ENCODE measurements around the gene DEXI. TPM values are rescaled to one million over a fixed set of nuclear protein-coding genes. Genes with fewer than 3 reads are reported as not detected.

The DEXI gene
- total RNA-seq, 1 experiment from 2014 or later = 28.3 TPM

DNA sequence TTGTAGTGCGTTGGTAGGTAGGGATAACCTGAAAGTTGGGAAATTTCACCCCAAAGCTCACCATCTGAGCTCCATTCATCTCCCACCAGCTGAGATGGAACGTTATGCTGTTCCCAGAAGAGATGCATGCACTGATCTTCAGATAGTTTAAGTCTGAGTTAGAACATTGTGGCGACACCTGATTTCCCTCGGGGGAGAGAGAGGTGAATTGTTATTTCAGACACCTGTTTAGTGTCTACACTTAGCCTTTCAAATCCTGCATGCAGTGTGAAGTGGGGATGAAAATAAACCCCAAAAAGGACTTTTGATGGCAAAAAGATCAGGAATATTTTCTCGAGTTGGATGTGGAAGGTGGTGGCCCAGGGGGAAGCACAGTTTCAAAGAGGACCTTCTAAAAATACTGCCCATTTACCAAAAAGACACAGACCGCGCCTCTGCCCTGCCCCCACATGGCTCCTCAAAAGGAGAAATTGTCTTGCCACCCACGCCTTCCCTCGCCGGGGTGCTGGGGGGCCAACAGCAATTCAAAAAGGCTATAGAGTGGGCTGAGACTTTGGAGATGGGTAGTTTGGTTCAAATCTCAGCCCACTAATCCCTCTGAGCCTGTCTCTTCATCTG lies 53.8 kb downstream of the DEXI start:
- Histone ChIP-seq H3K56ac (ENCODE audit: insufficient read length, low read depth, low read length) (no peak overlapping the region), H4K91ac (ENCODE audit: insufficient read length, low read depth, low read length) (no peak overlapping the region), H3K4ac (ENCODE audit: low read depth, low read length) (no peak overlapping the region), H3K27me3 (ENCODE audit: insufficient read depth, low read length) (no peaks in the 10 kb centered on the region), H3K27ac (ENCODE audit: insufficient read length, low read depth, low read length) (no peak overlapping the region), H2BK20ac (ENCODE audit: low read depth, low read length, poor library complexity, severe bottlenecking) (no peak overlapping the region), H2BK120ac (ENCODE audit: low read depth, low read length, poor library complexity, severe bottlenecking) (no peak overlapping the region), H2BK5ac (ENCODE audit: insufficient read length, low read length) (no peak overlapping the region), H3K79me2 (ENCODE audit: insufficient read depth, low read length) (no peaks in the 10 kb centered on the region), H2AK5ac (ENCODE audit: insufficient read length, low read length) (no peak overlapping the region), H3K4me1 (ENCODE audit: insufficient read depth, low read length) (no peaks in the 10 kb centered on the region), H4K8ac (replicated peaks; ENCODE audit: insufficient read length, low read depth, low read length) (no peak overlapping the region), H3K23ac (ENCODE audit: insufficient read length, low read depth, low read length) (no peak overlapping the region), H2BK12ac (ENCODE audit: insufficient read length, low read depth, low read length) (no peak overlapping the region), H3K9ac (ENCODE audit: extremely low read depth, insufficient read length, low read length) (no peak overlapping the region), H3K14ac (ENCODE audit: insufficient read depth, low read length) (no peak overlapping the region), H2AFZ (ENCODE audit: low read length) (no peak overlapping the region), H3K9me3 (ENCODE audit: control insufficient read depth, low read depth, low read length) (no peaks in the 10 kb centered on the region), H3K18ac (ENCODE audit: insufficient read length, low read depth, low read length) (no peak overlapping the region), H3K79me1 (ENCODE audit: insufficient read depth, low read depth, low read length, poor library complexity, severe bottlenecking) (no peaks in the 10 kb centered on the region), H3K23me2 (ENCODE audit: insufficient read length, low read depth, low read length, poor library complexity, severe bottlenecking) (no peaks in the 10 kb centered on the region), H3T11ph (ENCODE audit: low read length) (no peak overlapping the region), H3K4me2 (ENCODE audit: insufficient read depth, insufficient read length, low read length) (no peak overlapping the region), H4K20me1 (ENCODE audit: control insufficient read depth, insufficient read depth, insufficient read length) (no peaks in the 10 kb centered on the region), H4K5ac (ENCODE audit: insufficient read length, low read depth, low read length) (no peak overlapping the region), H2BK15ac (ENCODE audit: low read depth, low read length) (no peak overlapping the region)
- no peak overlapping the region for H3K4me3 Mint-ChIP-seq
- no peak for DNase-seq
- peaks cover 0 to 3% of the 10 kb centered on the region in 2 experiments; a peak in 1 of 5 replicates for H3K9me3 Mint-ChIP-seq
- peaks cover 6% of the 10 kb centered on the region for H3K27me3 Mint-ChIP-seq (ENCODE audit: low read depth)
- H3K27ac Mint-ChIP-seq = no peak overlapping the region
- peaks cover 7 to 14% of the 10 kb centered on the region in 2 experiments for H3K4me1 Mint-ChIP-seq
- WGBS (ENCODE audit: extremely low coverage, insufficient read length, low lambda C conversion rate) = no CpG with 5 or more reads among the region's 10 CpGs
- TF ChIP-seq, protein P1, sequence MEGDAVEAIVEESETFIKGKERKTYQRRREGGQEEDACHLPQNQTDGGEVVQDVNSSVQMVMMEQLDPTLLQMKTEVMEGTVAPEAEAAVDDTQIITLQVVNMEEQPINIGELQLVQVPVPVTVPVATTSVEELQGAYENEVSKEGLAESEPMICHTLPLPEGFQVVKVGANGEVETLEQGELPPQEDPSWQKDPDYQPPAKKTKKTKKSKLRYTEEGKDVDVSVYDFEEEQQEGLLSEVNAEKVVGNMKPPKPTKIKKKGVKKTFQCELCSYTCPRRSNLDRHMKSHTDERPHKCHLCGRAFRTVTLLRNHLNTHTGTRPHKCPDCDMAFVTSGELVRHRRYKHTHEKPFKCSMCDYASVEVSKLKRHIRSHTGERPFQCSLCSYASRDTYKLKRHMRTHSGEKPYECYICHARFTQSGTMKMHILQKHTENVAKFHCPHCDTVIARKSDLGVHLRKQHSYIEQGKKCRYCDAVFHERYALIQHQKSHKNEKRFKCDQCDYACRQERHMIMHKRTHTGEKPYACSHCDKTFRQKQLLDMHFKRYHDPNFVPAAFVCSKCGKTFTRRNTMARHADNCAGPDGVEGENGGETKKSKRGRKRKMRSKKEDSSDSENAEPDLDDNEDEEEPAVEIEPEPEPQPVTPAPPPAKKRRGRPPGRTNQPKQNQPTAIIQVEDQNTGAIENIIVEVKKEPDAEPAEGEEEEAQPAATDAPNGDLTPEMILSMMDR (conservative IDR thresholded peaks at IDR 0.05) = no peak
- no peaks in the 10 kb centered on the region for H3K36me3 Mint-ChIP-seq (ENCODE audit: insufficient read depth in 1 of 3, low read depth in 3 of 3)

Measured in H9 (cell line).